PC-3 (cell line): ENCODE data around the gene DLG2. TPM values are rescaled to one million over a fixed set of nuclear protein-coding genes. Genes with fewer than 3 reads are reported as not detected.

Experiments
- ATAC-seq: fragments of 200-7000 bp; cut with Tn5 transposase; 2 replicates; pipeline ENCODE4 v1.9.1; 2020; ENCODE audit warnings: mild to moderate bottlenecking, moderate library complexity
- BruUV-seq: library from RNA; stranded (reverse); fragments of 400-500 nt; replicated peaks from 2 replicates; lab custom pipeline; 2021; lab: Mats Ljungman, UMichigan
- CTCF ChIA-PET: fragments of 300-600 bp; sonication (Branson Sonifier 250); formaldehyde crosslinking; loops from one replicate; lab custom pipeline; 2022; ENCODE audit warnings: antibody characterized with exemption; lab: Charles Lee
- POLR2A ChIA-PET: fragments of 300-600 bp; sonication (Branson Sonifier 250); formaldehyde crosslinking; loops from one replicate; lab custom pipeline; 2022; ENCODE audit warnings: antibody characterized with exemption; ENCODE audit not compliant: unreplicated experiment; lab: Charles Lee
- DNase-seq: peaks from one replicate; pipeline ENCODE4 v3.0.0-alpha.2; 2015
- H2AFZ ChIP-seq: fragments of 300-600 bp; sonication (generic); 2 replicates; pipeline ENCODE4 v1.6.0; 2016; ENCODE audit warnings: antibody characterized with exemption, low read length
- H3F3A ChIP-seq: fragments of 300-600 bp; sonication (generic); one replicate; pipeline ENCODE4 v1.6.0; 2017; ENCODE audit warnings: antibody characterized with exemption, low read length, control low read depth, mild to moderate bottlenecking; ENCODE audit not compliant: unreplicated experiment
- H3K27ac ChIP-seq: fragments of 300-600 bp; sonication (generic); 2 replicates; pipeline ENCODE4 v1.5.1; 2016; ENCODE audit warnings: mild to moderate bottlenecking, low read length
- H3K27me3 ChIP-seq: fragments of 300-600 bp; sonication (generic); 2 replicates; pipeline ENCODE4 v1.6.1; 2016; ENCODE audit warnings: low read length, mixed read lengths
- H3K36me3 ChIP-seq: fragments of 300-600 bp; sonication (generic); 2 replicates; pipeline ENCODE4 v1.6.1; 2016; ENCODE audit warnings: low read depth, mixed run types, low read length, mixed read lengths
- H3K4me1 ChIP-seq: fragments of 300-600 bp; sonication (generic); 2 replicates; pipeline ENCODE4 v1.5.1; 2016; ENCODE audit warnings: low read length; ENCODE audit not compliant: insufficient read depth
- H3K4me2 ChIP-seq: fragments of 300-600 bp; sonication (generic); 2 replicates; pipeline ENCODE4 v1.6.0; 2016; ENCODE audit warnings: low read length
- H3K4me3 ChIP-seq: fragments of 300-600 bp; sonication (generic); 2 replicates; pipeline ENCODE4 v1.5.1; 2016; ENCODE audit warnings: mild to moderate bottlenecking, low read length, mixed read lengths
- H3K79me2 ChIP-seq: fragments of 300-600 bp; sonication (generic); 2 replicates; pipeline ENCODE4 v1.6.1; 2017; ENCODE audit warnings: low read length, mixed read lengths
- H3K9ac ChIP-seq: fragments of 300-600 bp; sonication (generic); 2 replicates; pipeline ENCODE4 v1.6.0; 2016; ENCODE audit warnings: mild to moderate bottlenecking, low read length
- H3K9me2 ChIP-seq: fragments of 300-600 bp; sonication (generic); replicated peaks from 2 replicates; pipeline ENCODE4 v1.6.1; 2016; ENCODE audit warnings: mixed run types, low read length, mixed read lengths
- H3K9me3 ChIP-seq: fragments of 300-600 bp; sonication (generic); 2 replicates; pipeline ENCODE4 v1.6.1; 2016; ENCODE audit warnings: low read length, mixed read lengths
- H4K20me1 ChIP-seq: fragments of 300-600 bp; sonication (generic); 2 replicates; pipeline ENCODE4 v1.6.1; 2016; ENCODE audit warnings: low read length, mixed read lengths
- CTCF ChIP-seq: fragments of 300-600 bp; sonication (generic); conservative IDR thresholded peaks from 2 replicates; pipeline ENCODE4 v1.5.1; 2017; ENCODE audit warnings: antibody characterized with exemption, low read depth, mild to moderate bottlenecking, low read length
- EZH2 ChIP-seq: fragments of 300-600 bp; sonication (generic); IDR thresholded peaks from one replicate; pipeline ENCODE4 v1.6.1; 2017; ENCODE audit warnings: antibody characterized with exemption, mild to moderate bottlenecking, low read length; ENCODE audit not compliant: unreplicated experiment
- EZH2phosphoT487 ChIP-seq: fragments of 300-600 bp; sonication (generic); IDR thresholded peaks from 2 replicates; pipeline ENCODE4 v1.6.1; 2018; ENCODE audit warnings: mild to moderate bottlenecking, antibody characterized with exemption, low read length, borderline replicate concordance
- intact Hi-C: fragments of 100-400 bp; cut with micrococcal nuclease; formaldehyde crosslinking; loops from 2 replicates; pipeline ENCODE4 v1.9.0; 2023
- total RNA-seq: library from RNA; depleted of rRNA; stranded (reverse); fragments of >200 nt; gene quantifications from 2 replicates; pipeline ENCODE4 v1.2.3, GENCODE V29; 2014

The DLG2 gene
- total RNA-seq, 1 experiment from 2014 or later, result 0.58 TPM

DNA sequence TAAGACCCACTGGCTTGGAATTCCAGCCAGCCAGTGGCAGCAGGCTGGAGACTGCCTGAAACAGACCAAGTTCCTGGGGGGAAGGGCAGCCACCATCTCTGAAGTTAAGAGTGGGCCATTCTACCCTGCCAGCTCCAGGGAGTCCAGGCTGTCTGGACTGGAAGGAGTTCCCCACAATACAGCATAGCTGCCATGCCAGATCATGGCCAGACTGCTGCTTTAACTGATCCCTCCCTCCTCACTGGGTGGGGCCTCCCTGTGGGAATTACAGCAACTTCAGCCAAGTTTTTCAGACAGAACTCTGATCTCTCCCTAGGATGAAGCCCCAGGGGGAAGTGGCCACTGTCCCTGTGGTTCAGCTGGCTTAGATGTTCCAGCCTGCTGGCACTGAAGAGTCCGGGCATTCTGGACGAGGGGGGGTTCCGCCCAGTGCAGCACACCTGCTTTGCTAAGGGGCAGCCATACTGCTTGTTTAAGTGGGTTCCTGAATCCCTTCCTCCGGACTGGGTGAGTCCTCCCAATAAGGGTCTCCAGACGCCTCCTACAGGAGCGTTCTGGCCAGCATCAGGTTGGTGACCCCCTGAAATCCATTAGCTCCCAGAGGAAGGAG is 455.4 kb downstream of the DLG2 start:
- no TSS peak for BruUV-seq
- H3K79me2 ChIP-seq, result no peaks in the 10 kb centered on the region
- no peaks in the 10 kb centered on the region for H3K9me2 ChIP-seq
- TF ChIP-seq EZH2phosphoT487, result no peak
- no peak for TF ChIP-seq EZH2
- TF ChIP-seq CTCF, result no peak
- ChIA-PET CTCF (no interaction called here), POLR2A (no interaction called here)
- no peaks in the 10 kb centered on the region for H3K27me3 ChIP-seq
- H3F3A ChIP-seq, result peaks cover 9% of the 10 kb centered on the region
- no peaks in the 10 kb centered on the region for H3K9me3 ChIP-seq
- H3K36me3 ChIP-seq, result no peaks in the 10 kb centered on the region
- H2AFZ ChIP-seq, result 0 out of 2 replicates have a peak overlapping the region, but pooled peaks have one; percentile 12
- peak overlapping the region; percentile 81 for H3K27ac ChIP-seq
- H3K9ac ChIP-seq, result no peak overlapping the region; the same call in 1 of the 2 replicates
- H3K4me1 ChIP-seq, result peaks cover 45% of the 10 kb centered on the region
- no peak for ATAC-seq
- intact Hi-C loops, result no loop called here
- peak overlapping the region; percentile 77; the same call in 1 of the 2 replicates for H3K4me2 ChIP-seq
- H3K4me3 ChIP-seq, result no peak overlapping the region
- DNase-seq, result peak; percentile 33
- H4K20me1 ChIP-seq, result no peaks in the 10 kb centered on the region

DNA sequence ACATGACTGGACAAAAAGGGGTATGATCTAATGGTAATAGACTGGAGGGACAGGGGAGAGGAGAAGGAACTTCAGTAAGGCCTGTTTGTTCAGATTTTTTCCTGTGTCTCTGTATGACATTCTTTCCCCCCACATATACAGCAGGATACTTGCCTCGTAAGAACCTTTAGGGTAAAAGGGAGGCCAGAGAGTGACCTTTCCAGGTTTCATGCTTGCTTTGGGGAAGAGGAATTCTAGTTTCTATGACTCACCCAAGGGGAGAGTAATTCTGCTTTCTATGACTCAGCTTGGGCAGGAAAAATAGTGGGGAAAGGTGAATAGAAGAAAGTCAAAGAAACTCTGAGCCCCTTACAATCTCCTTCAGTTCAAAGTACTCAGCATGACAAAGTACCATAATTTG is 457.0 kb downstream of the DLG2 start:
- intact Hi-C loops, result no loop called here
- POLR2A ChIA-PET, result no interaction called here
- H3K9ac ChIP-seq, result peak overlapping the region; percentile 39
- no peak for TF ChIP-seq CTCF
- no peak for TF ChIP-seq EZH2phosphoT487
- TF ChIP-seq EZH2, result no peak
- H3K79me2 ChIP-seq, result no peaks in the 10 kb centered on the region
- ATAC-seq (peak; percentile 91), DNase-seq (peak; percentile 98)
- peak overlapping the region; percentile 77 for H3K4me2 ChIP-seq
- BruUV-seq, result no TSS peak
- H3K27ac ChIP-seq, result peak overlapping the region; percentile 81
- H3K9me2 ChIP-seq, result no peaks in the 10 kb centered on the region
- peaks cover 9% of the 10 kb centered on the region for H3F3A ChIP-seq
- peak overlapping the region; percentile 31; the same call in 1 of the 2 replicates for H3K4me3 ChIP-seq
- H2AFZ ChIP-seq, result peak overlapping the region; percentile 17; the same call in 1 of the 2 replicates
- H3K4me1 ChIP-seq, result peaks cover 46% of the 10 kb centered on the region
- H3K36me3 ChIP-seq, result no peaks in the 10 kb centered on the region
- no peaks in the 10 kb centered on the region for H3K27me3 ChIP-seq
- no peaks in the 10 kb centered on the region for H4K20me1 ChIP-seq
- H3K9me3 ChIP-seq, result no peaks in the 10 kb centered on the region
- CTCF ChIA-PET, result no interaction called here

DNA sequence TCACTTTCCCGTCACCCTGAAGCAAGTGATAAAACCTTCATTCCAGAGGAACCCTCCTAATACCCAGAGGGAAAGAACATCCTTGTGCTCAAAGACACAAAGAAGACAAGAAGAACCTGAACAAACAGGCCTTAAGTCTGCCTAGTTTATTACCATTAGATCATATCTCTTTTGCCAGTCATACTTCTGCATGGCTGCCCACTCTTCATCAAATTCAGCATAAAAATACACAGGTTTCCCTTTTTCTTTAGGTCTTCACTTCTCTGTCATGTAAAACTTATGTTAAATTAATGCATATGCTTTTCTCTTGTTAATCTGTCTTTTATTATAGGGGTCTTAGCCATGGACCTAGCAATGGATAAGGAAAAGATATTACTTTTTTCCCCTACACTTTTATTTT is 459.7 kb downstream of the DLG2 start:
- BruUV-seq, result no TSS peak
- Histone ChIP-seq H3K4me3 (no peak overlapping the region), H4K20me1 (no peaks in the 10 kb centered on the region), H3K27ac (peak overlapping the region; percentile 4; the same call in 1 of the 2 replicates), H3K9me2 (no peaks in the 10 kb centered on the region), H3F3A (peaks cover 9% of the 10 kb centered on the region), H3K27me3 (no peaks in the 10 kb centered on the region), H2AFZ (no peak overlapping the region), H3K4me2 (peak overlapping the region; percentile 24; the same call in 1 of the 2 replicates), H3K4me1 (peaks cover 46% of the 10 kb centered on the region), H3K9me3 (no peaks in the 10 kb centered on the region), H3K79me2 (no peaks in the 10 kb centered on the region), H3K36me3 (no peaks in the 10 kb centered on the region), H3K9ac (no peak overlapping the region)
- intact Hi-C loops, result no loop called here
- ChIA-PET CTCF (no interaction called here), POLR2A (no interaction called here)
- TF ChIP-seq EZH2 (no peak), CTCF (no peak), EZH2phosphoT487 (no peak)
- DNase-seq (peak; percentile 20), ATAC-seq (no peak)
